Hepatocyte (in vitro differentiated cells): ENCODE measurements around the gene PDGFD. TPM values are rescaled to one million over a fixed set of nuclear protein-coding genes. Genes with fewer than 3 reads are reported as not detected.

ENCODE experiments used
- DNase-seq: peaks from one replicate; pipeline ENCODE4 v3.0.0-alpha.2; 2016; ENCODE audit warnings: low spot score
- H2AFZ ChIP-seq: fragments of 200-600 bp; sonication (generic); 2 replicates; pipeline ENCODE4 v1.6.0; 2016; ENCODE audit warnings: antibody characterized with exemption, mild to moderate bottlenecking
- H3K27ac ChIP-seq: fragments of 200-600 bp; sonication (generic); 2 replicates; pipeline ENCODE4 v1.5.1; 2016; ENCODE audit warnings: mild to moderate bottlenecking
- H3K27me3 ChIP-seq: fragments of 200-600 bp; sonication (generic); 2 replicates; pipeline ENCODE4 v1.6.1; 2016
- H3K36me3 ChIP-seq: fragments of 200-600 bp; sonication (generic); replicated peaks from 2 replicates; pipeline ENCODE4 v1.5.1; 2016; ENCODE audit warnings: low read depth; ENCODE audit not compliant: insufficient read depth
- H3K4me1 ChIP-seq: fragments of 200-600 bp; sonication (generic); 2 replicates; pipeline ENCODE4 v1.5.1; 2016; ENCODE audit warnings: mild to moderate bottlenecking, moderate library complexity; ENCODE audit not compliant: insufficient read depth
- H3K4me2 ChIP-seq: fragments of 200-600 bp; sonication (generic); 2 replicates; pipeline ENCODE4 v1.6.0; 2016
- H3K4me3 ChIP-seq: fragments of 200-600 bp; sonication (generic); 2 replicates; pipeline ENCODE4 v1.5.1; 2016; ENCODE audit warnings: mild to moderate bottlenecking
- H3K79me2 ChIP-seq: fragments of 200-600 bp; sonication (generic); 2 replicates; pipeline ENCODE4 v1.6.0; 2017; ENCODE audit warnings: mild to moderate bottlenecking
- H3K9me2 ChIP-seq: fragments of 200-600 bp; sonication (generic); replicated peaks from 2 replicates; pipeline ENCODE4 v1.6.0; 2017; ENCODE audit warnings: mild to moderate bottlenecking; ENCODE audit not compliant: insufficient read depth
- H3K9me3 ChIP-seq: fragments of 200-600 bp; sonication (generic); 2 replicates; pipeline ENCODE4 v1.5.1; 2016; ENCODE audit warnings: low read depth, mild to moderate bottlenecking
- H4K20me1 ChIP-seq: fragments of 200-600 bp; sonication (generic); 2 replicates; pipeline ENCODE4 v1.6.0; 2016; ENCODE audit warnings: mild to moderate bottlenecking; ENCODE audit not compliant: insufficient read depth, poor library complexity, severe bottlenecking
- EZH2 ChIP-seq: fragments of 200-600 bp; sonication (generic); IDR thresholded peaks from 2 replicates; pipeline ENCODE4 v1.6.1; 2016; ENCODE audit warnings: antibody characterized with exemption, mild to moderate bottlenecking, borderline replicate concordance
- EZH2phosphoT487 ChIP-seq: fragments of 200-600 bp; sonication (generic); IDR thresholded peaks from one replicate; pipeline ENCODE4 v1.6.1; 2018; ENCODE audit warnings: antibody characterized with exemption, mild to moderate bottlenecking, low read depth, moderate library complexity; ENCODE audit not compliant: unreplicated experiment, severe bottlenecking
- WGBS: methylation state at CpG from one replicate; pipeline ENCODE4 v1.1.6; 2016; ENCODE audit warnings: low lambda C conversion rate; ENCODE audit errors: missing lambda C conversion rate; 5-methylcytosine and 5-hydroxymethylcytosine counted together
- polyA plus RNA-seq: library from polyadenylated mRNA; unstranded; fragments of >200 nt; fragmentation: Nextera tagmentation; extraction: Ambion mirVana; gene quantifications from 2 replicates; pipeline ENCODE4 v1.2.1, GENCODE V29; 2016
- total RNA-seq: library from RNA; depleted of rRNA; stranded (reverse); fragments of >200 nt; gene quantifications from 2 replicates; pipeline ENCODE4 v1.2.3, GENCODE V29; 2014
- TF ChIP-seq, protein P1 (sequence below): fragments of 200-600 bp; sonication (generic); IDR thresholded peaks from 2 replicates; pipeline ENCODE4 v1.5.1; 2016; ENCODE audit warnings: antibody characterized with exemption, mild to moderate bottlenecking; ENCODE audit not compliant: poor library complexity

PDGFD gene
- total and polyA plus RNA-seq, 2 experiments from 2014 or later = 17.3 to 29.6 TPM

DNA sequence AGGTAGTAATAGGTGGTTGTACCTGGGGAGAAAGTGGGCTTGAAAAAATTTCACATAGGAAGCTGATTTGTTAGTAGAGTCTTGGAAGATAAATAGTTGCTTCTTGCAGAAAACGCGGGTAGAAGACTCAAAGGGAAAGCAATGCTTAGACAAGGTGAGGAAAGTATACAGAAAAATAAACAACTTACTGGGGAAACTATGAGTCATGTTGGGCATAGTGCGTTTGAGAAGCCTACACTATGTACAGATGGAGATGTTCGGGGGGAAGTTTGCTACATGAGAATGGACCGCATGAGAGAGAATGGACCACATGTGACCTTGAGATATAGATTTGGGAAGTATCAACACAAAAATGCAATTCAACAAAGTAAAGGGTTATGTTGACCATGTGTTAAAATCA, 214.2 kb downstream of the PDGFD start:
- no peaks in the 10 kb centered on the region for H4K20me1 ChIP-seq
- no peak overlapping the region for H3K27ac ChIP-seq
- WGBS = 85% methylated on average over 5 of the region's 5 CpGs
- DNase-seq = no peak
- H2AFZ ChIP-seq = no peak overlapping the region
- H3K4me2 ChIP-seq = no peak overlapping the region
- H3K9me3 ChIP-seq = no peaks in the 10 kb centered on the region
- no peaks in the 10 kb centered on the region for H3K79me2 ChIP-seq
- peaks cover 18% of the 10 kb centered on the region for H3K4me1 ChIP-seq
- H3K27me3 ChIP-seq = no peaks in the 10 kb centered on the region
- H3K36me3 ChIP-seq = no peaks in the 10 kb centered on the region
- no peaks in the 10 kb centered on the region for H3K9me2 ChIP-seq
- H3K4me3 ChIP-seq = no peak overlapping the region
- TF ChIP-seq EZH2phosphoT487 (no peak), EZH2 (no peak)
- TF ChIP-seq, protein P1, sequence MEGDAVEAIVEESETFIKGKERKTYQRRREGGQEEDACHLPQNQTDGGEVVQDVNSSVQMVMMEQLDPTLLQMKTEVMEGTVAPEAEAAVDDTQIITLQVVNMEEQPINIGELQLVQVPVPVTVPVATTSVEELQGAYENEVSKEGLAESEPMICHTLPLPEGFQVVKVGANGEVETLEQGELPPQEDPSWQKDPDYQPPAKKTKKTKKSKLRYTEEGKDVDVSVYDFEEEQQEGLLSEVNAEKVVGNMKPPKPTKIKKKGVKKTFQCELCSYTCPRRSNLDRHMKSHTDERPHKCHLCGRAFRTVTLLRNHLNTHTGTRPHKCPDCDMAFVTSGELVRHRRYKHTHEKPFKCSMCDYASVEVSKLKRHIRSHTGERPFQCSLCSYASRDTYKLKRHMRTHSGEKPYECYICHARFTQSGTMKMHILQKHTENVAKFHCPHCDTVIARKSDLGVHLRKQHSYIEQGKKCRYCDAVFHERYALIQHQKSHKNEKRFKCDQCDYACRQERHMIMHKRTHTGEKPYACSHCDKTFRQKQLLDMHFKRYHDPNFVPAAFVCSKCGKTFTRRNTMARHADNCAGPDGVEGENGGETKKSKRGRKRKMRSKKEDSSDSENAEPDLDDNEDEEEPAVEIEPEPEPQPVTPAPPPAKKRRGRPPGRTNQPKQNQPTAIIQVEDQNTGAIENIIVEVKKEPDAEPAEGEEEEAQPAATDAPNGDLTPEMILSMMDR = no peak

DNA sequence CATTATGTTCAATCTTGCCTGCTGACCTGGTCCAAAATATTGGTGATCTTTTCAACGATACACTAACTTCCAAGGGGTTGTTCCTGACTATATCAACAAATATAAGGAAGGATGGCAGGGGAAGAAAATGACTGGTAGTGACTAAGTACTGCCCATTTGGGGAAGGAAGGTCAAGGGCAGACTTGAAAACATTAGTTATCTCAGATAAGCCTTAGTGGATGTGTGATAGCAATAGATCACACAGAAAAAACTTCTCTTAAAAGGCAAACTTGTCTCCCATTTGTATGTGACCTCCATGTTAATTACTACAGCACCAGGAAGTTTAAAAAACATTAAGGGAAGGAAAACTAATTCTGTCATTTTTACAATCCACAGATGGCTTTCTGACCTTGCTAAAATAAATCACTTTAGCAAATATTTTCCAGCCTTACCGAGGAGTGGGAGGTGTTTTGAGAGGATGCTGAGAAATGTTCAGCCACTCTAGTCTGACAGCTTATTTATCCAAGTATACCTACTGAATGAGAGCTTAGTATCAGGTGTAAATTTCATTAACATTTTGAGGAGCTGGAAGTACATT, 215.7 kb downstream of the PDGFD start:
- H3K4me1 ChIP-seq = peaks cover 18% of the 10 kb centered on the region
- H3K4me2 ChIP-seq = no peak overlapping the region
- H3K27me3 ChIP-seq = no peaks in the 10 kb centered on the region
- no peak overlapping the region for H2AFZ ChIP-seq
- TF ChIP-seq, protein P1 = no peak
- TF ChIP-seq EZH2 = no peak
- TF ChIP-seq EZH2phosphoT487 = no peak
- no peaks in the 10 kb centered on the region for H3K36me3 ChIP-seq
- H3K9me3 ChIP-seq = no peaks in the 10 kb centered on the region
- H3K4me3 ChIP-seq = no peak overlapping the region
- H3K9me2 ChIP-seq = no peaks in the 10 kb centered on the region
- 53% methylated on average over 2 of the region's 2 CpGs for WGBS
- DNase-seq = no peak
- H3K27ac ChIP-seq = no peak overlapping the region
- H3K79me2 ChIP-seq = no peaks in the 10 kb centered on the region
- no peaks in the 10 kb centered on the region for H4K20me1 ChIP-seq

DNA sequence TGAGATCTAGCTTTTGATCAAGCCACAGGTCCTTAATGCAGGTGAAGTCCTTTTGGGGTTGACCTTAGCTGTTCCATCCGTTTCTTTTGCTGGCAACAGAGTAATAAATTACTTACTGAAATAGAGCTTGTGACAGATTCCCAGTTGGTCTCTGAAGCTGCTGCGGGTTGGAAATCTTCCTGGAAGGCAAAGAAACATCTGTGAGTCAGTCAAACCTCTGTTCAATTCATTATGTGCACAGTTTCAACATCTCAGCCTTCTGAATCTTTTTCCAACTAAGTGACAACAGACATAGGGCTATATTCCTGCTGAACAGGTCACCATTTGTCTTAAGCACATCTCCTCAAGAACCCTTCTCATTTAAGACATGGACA, 216.4 kb downstream of the PDGFD start:
- Histone ChIP-seq H3K79me2 (no peaks in the 10 kb centered on the region), H3K36me3 (no peaks in the 10 kb centered on the region), H4K20me1 (no peaks in the 10 kb centered on the region), H3K9me3 (no peaks in the 10 kb centered on the region), H2AFZ (no peak overlapping the region), H3K9me2 (no peaks in the 10 kb centered on the region), H3K4me2 (peak overlapping the region; percentile 32), H3K27ac (peak overlapping the region; percentile 39), H3K27me3 (no peaks in the 10 kb centered on the region), H3K4me1 (peaks cover 18% of the 10 kb centered on the region), H3K4me3 (no peak overlapping the region)
- WGBS = 51% methylated on average over 2 of the region's 2 CpGs
- TF ChIP-seq, protein P1 = no peak
- TF ChIP-seq EZH2 (no peak), EZH2phosphoT487 (no peak)
- DNase-seq = no peak
